Sigmoid colon (tissue), 4 donors: Measurements from ENCODE around the gene FLRT1.

ENCODE experiments used
- CTCF ChIP-seq, 4 experiments: fragments of 450-650 bp in 3 of 4; fragments of 200-600 bp in 1 of 4; IDR thresholded peaks; one replicate each; pipeline ENCODE4 v1.5.1; 2016 to 2019; ENCODE audit warnings: antibody characterized with exemption in 4 of 4, mild to moderate bottlenecking in 3 of 4, moderate library complexity in 2 of 4
- EP300 ChIP-seq, 4 donors: sonication (generic); formaldehyde crosslinking; IDR thresholded peaks; one replicate each; pipeline ENCODE4 v1.6.1; 2017; ENCODE audit warnings: antibody characterized with exemption in 4 of 4
- POLR2A ChIP-seq, 2 donors: fragments of 450-650 bp; IDR thresholded peaks; one replicate each; pipeline ENCODE4 v1.6.1; 2016; ENCODE audit warnings: antibody characterized with exemption in 2 of 2, mild to moderate bottlenecking in 2 of 2, moderate library complexity in 2 of 2
- POLR2AphosphoS5 ChIP-seq, 4 donors: sonication (generic); formaldehyde crosslinking; IDR thresholded peaks; one replicate each; pipeline ENCODE4 v1.6.1; 2017; ENCODE audit warnings: antibody characterized with exemption in 4 of 4

- TF ChIP-seq CTCF (IDR thresholded peaks at IDR 0.05) (no peak), POLR2A (IDR thresholded peaks at IDR 0.05) (no peak), POLR2AphosphoS5 (IDR thresholded peaks at IDR 0.05) (no peak), EP300 (IDR thresholded peaks at IDR 0.05) (no peak)
Observed at GRCh38 chr11:64073542-64073941, 37.8 kb downstream of the FLRT1 start.
